Smooth muscle cell (in vitro differentiated cells): Measurements from ENCODE around the gene DBR1. TPM values are rescaled to one million over a fixed set of nuclear protein-coding genes. Genes with fewer than 3 reads are reported as not detected.
A peak's percentile ranks its signal among the peaks of the same experiment; 100 is the strongest.

Experiments used
- DNase-seq: peaks from one replicate; lab custom pipeline; 2025; ENCODE audit not compliant: unreplicated experiment; lab: John Stamatoyannopoulos, UW
- H2AFZ ChIP-seq: fragments of 200-600 bp; sonication (generic); 2 replicates; pipeline ENCODE4 v1.6.0; 2016; ENCODE audit warnings: antibody characterized with exemption, low read depth, mild to moderate bottlenecking
- H3F3A ChIP-seq: fragments of 200-600 bp; sonication (generic); 2 replicates; pipeline ENCODE4 v1.6.0; 2017; ENCODE audit warnings: antibody characterized with exemption, low read depth
- H3K27ac ChIP-seq: fragments of 200-600 bp; sonication (generic); 2 replicates; pipeline ENCODE4 v1.5.1; 2016; ENCODE audit warnings: low read depth, mild to moderate bottlenecking
- H3K27me3 ChIP-seq: fragments of 200-600 bp; sonication (generic); 2 replicates; pipeline ENCODE4 v1.6.1; 2016; ENCODE audit warnings: low read depth, mild to moderate bottlenecking
- H3K36me3 ChIP-seq: fragments of 200-600 bp; sonication (generic); 2 replicates; pipeline ENCODE4 v1.5.1; 2016; ENCODE audit warnings: low read depth
- H3K4me1 ChIP-seq: fragments of 200-600 bp; sonication (generic); 2 replicates; pipeline ENCODE4 v1.5.1; 2016; ENCODE audit warnings: low read depth
- H3K4me2 ChIP-seq: fragments of 200-600 bp; sonication (generic); 2 replicates; pipeline ENCODE4 v1.6.0; 2016; ENCODE audit warnings: mild to moderate bottlenecking
- H3K4me3 ChIP-seq: fragments of 200-600 bp; sonication (generic); 2 replicates; pipeline ENCODE4 v1.5.1; 2016; ENCODE audit warnings: mild to moderate bottlenecking
- H3K79me2 ChIP-seq: fragments of 200-600 bp; sonication (generic); 2 replicates; pipeline ENCODE4 v1.6.0; 2016; ENCODE audit warnings: low read depth, mild to moderate bottlenecking
- H3K9ac ChIP-seq: fragments of 200-600 bp; sonication (generic); 2 replicates; pipeline ENCODE4 v1.6.0; 2016; ENCODE audit warnings: low read depth
- H3K9me3 ChIP-seq: fragments of 200-600 bp; sonication (generic); replicated peaks from 2 replicates; pipeline ENCODE4 v1.5.1; 2016; ENCODE audit warnings: low read depth
- H4K20me1 ChIP-seq: fragments of 200-600 bp; sonication (generic); 2 replicates; pipeline ENCODE4 v1.6.0; 2016; ENCODE audit warnings: low read depth
- WGBS: methylation state at CpG from one replicate; pipeline ENCODE4 v1.1.7; 2016; ENCODE audit warnings: low lambda C conversion rate; 5-methylcytosine and 5-hydroxymethylcytosine counted together
- polyA plus RNA-seq: library from polyadenylated mRNA; unstranded; fragments of >200 nt; fragmentation: Nextera tagmentation; extraction: Ambion mirVana; gene quantifications from 2 replicates; pipeline ENCODE4 v1.2.1, GENCODE V29; 2016
- total RNA-seq: library from RNA; depleted of rRNA; stranded (reverse); fragments of >200 nt; gene quantifications from 2 replicates; pipeline ENCODE4 v1.2.3, GENCODE V29; 2014
- TF ChIP-seq, protein P1 (sequence below): fragments of 200-600 bp; sonication (generic); IDR thresholded peaks from 2 replicates; pipeline ENCODE4 v1.5.1; 2017; ENCODE audit warnings: borderline replicate concordance, mild to moderate bottlenecking, antibody characterized with exemption; ENCODE audit not compliant: insufficient read depth, poor library complexity, severe bottlenecking

Gene DBR1
- total and polyA plus RNA-seq, 2 experiments from 2014 or later = 13.8 to 15.1 TPM

DNA sequence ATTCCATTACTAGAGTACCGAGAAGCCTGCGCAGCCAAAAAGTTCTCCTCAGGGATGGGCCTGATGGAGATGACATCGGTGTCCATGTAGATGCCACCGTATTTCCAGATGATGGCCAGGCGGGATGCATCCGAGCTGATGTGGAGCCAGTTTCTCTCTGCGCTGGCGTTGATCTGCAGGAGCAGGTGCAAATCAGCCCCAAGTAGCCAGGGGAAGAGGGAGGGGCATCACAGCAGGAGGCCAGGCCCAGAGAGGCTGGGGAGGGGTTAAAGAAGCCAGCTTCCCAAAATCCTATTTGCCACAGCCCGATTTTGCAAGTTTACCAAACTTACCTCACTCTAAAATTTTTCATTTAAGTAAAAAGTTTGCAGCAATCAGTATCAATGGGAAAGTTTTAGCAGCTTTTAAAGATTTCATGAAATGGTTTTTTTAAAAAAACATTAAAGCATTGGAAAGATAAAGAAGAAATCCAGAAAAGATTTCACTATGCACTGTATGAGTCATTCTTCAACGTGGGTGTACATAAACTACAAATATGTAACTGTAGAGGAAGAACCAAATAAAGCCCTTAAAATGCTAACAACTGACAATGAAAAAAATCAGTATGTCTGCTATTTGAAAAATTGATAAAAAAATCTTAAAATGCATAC, 49.9 kb downstream of the DBR1 start:
- no peaks in the 10 kb centered on the region for H3K9me3 ChIP-seq
- H3K4me2 ChIP-seq = peak overlapping the region; percentile 81
- H3K36me3 ChIP-seq = no peaks in the 10 kb centered on the region
- peaks cover 16% of the 10 kb centered on the region for H3F3A ChIP-seq
- WGBS = 68% methylated on average over 10 of the region's 10 CpGs
- H3K4me3 ChIP-seq = no peak overlapping the region
- peaks cover 8% of the 10 kb centered on the region for H3K4me1 ChIP-seq
- no peaks in the 10 kb centered on the region for H3K27me3 ChIP-seq
- peak overlapping the region; percentile 80 for H3K9ac ChIP-seq
- TF ChIP-seq, protein P1, sequence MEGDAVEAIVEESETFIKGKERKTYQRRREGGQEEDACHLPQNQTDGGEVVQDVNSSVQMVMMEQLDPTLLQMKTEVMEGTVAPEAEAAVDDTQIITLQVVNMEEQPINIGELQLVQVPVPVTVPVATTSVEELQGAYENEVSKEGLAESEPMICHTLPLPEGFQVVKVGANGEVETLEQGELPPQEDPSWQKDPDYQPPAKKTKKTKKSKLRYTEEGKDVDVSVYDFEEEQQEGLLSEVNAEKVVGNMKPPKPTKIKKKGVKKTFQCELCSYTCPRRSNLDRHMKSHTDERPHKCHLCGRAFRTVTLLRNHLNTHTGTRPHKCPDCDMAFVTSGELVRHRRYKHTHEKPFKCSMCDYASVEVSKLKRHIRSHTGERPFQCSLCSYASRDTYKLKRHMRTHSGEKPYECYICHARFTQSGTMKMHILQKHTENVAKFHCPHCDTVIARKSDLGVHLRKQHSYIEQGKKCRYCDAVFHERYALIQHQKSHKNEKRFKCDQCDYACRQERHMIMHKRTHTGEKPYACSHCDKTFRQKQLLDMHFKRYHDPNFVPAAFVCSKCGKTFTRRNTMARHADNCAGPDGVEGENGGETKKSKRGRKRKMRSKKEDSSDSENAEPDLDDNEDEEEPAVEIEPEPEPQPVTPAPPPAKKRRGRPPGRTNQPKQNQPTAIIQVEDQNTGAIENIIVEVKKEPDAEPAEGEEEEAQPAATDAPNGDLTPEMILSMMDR = no peak
- H3K27ac ChIP-seq = peak overlapping the region; percentile 96
- no peak overlapping the region for H2AFZ ChIP-seq
- H4K20me1 ChIP-seq = no peaks in the 10 kb centered on the region
- DNase-seq = no peak
- no peaks in the 10 kb centered on the region for H3K79me2 ChIP-seq

DNA sequence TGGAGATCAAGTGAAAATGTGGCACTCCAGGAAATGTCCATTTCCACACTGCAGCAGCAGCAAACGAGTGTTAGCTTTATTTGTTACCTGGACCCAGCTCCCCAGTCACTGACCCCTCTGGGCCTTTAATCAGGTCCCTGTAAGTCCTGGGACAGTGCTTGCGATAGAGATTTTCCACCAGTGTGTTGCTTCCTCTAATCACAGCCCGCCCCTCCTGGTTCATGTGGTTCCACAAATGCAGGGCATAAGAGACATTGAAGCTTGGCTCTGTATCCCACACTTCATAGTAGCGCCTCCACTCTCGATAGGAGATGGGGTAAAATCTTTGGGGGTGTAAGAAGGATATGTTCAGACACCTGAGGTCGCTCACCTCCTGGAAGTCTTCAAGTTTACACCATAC, 50.5 kb downstream of the DBR1 start:
- WGBS = 96% methylated on average over 6 of the region's 6 CpGs
- Histone ChIP-seq H3F3A (peaks cover 16% of the 10 kb centered on the region), H2AFZ (no peak overlapping the region), H4K20me1 (no peaks in the 10 kb centered on the region), H3K79me2 (no peaks in the 10 kb centered on the region), H3K9me3 (no peaks in the 10 kb centered on the region), H3K9ac (no peak overlapping the region), H3K4me3 (no peak overlapping the region), H3K27me3 (no peaks in the 10 kb centered on the region), H3K36me3 (no peaks in the 10 kb centered on the region), H3K4me2 (no peak overlapping the region), H3K27ac (peak overlapping the region; percentile 96), H3K4me1 (peaks cover 8% of the 10 kb centered on the region)
- TF ChIP-seq, protein P1 = no peak
- no peak for DNase-seq

DNA sequence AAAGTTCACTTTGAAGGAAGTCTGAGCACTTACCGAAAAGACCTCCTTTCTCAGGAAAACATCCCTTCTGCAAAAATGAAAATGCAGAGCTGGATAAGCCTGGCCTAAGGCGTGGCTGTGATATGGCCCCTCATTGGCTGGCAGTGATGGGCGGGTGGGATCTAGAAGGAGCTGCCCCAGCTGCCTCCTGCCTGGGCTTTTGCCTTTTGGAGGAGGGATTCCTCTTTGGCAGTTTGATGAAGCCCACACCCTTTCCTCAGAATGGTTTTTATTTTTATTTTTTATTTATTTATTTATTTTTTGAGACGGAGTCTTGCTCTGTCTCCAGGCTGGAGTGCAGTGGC, 55.3 kb downstream of the DBR1 start:
- DNase-seq = no peak
- H3K9ac ChIP-seq = no peak overlapping the region
- peaks cover 9% of the 10 kb centered on the region for H3K4me1 ChIP-seq
- no peak overlapping the region for H3K27ac ChIP-seq
- H3K36me3 ChIP-seq = no peaks in the 10 kb centered on the region
- no peak overlapping the region for H2AFZ ChIP-seq
- H4K20me1 ChIP-seq = no peaks in the 10 kb centered on the region
- H3K27me3 ChIP-seq = no peaks in the 10 kb centered on the region
- H3F3A ChIP-seq = peaks cover 5% of the 10 kb centered on the region
- H3K9me3 ChIP-seq = no peaks in the 10 kb centered on the region
- TF ChIP-seq, protein P1 = no peak
- H3K4me2 ChIP-seq = no peak overlapping the region
- WGBS = 80% methylated on average over 4 of the region's 4 CpGs
- H3K4me3 ChIP-seq = no peak overlapping the region
- H3K79me2 ChIP-seq = peaks cover 3% of the 10 kb centered on the region
